NB4 (cell line): ENCODE measurements around the gene SLC7A7.

Experiments
- MAX ChIP-seq: IDR thresholded peaks from 2 replicates; pipeline ENCODE4 v1.6.1; 2011; ENCODE audit warnings: low read depth, low read length
- TF ChIP-seq, protein P1 (sequence below): IDR thresholded peaks from one replicate; pipeline ENCODE4 v1.5.1; 2012; ENCODE audit warnings: low read depth, low read length

GRCh38 chr14:22769369-22769768 is 45.9 kb downstream of the SLC7A7 start:
- TF ChIP-seq, protein P1, sequence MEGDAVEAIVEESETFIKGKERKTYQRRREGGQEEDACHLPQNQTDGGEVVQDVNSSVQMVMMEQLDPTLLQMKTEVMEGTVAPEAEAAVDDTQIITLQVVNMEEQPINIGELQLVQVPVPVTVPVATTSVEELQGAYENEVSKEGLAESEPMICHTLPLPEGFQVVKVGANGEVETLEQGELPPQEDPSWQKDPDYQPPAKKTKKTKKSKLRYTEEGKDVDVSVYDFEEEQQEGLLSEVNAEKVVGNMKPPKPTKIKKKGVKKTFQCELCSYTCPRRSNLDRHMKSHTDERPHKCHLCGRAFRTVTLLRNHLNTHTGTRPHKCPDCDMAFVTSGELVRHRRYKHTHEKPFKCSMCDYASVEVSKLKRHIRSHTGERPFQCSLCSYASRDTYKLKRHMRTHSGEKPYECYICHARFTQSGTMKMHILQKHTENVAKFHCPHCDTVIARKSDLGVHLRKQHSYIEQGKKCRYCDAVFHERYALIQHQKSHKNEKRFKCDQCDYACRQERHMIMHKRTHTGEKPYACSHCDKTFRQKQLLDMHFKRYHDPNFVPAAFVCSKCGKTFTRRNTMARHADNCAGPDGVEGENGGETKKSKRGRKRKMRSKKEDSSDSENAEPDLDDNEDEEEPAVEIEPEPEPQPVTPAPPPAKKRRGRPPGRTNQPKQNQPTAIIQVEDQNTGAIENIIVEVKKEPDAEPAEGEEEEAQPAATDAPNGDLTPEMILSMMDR = no peak
- no peak for TF ChIP-seq MAX
